NT2/D1 (cell line): ENCODE data around the gene RBM28.

Experiments
- DNase-seq: peaks from one replicate; pipeline ENCODE4 v3.0.0-alpha.2; 2011; ENCODE audit warnings: low read depth, low spot score
- H3K27me3 ChIP-seq: 2 replicates; pipeline ENCODE4 v1.6.0; 2011; ENCODE audit warnings: mild to moderate bottlenecking; ENCODE audit not compliant: insufficient read length, insufficient read depth
- H3K36me3 ChIP-seq: 2 replicates; pipeline ENCODE4 v1.6.1; 2011; ENCODE audit warnings: mild to moderate bottlenecking, low read length, mixed read lengths; ENCODE audit not compliant: insufficient read depth, insufficient read length
- H3K4me1 ChIP-seq: 2 replicates; pipeline ENCODE4 v1.5.1; 2011; ENCODE audit not compliant: insufficient read depth, insufficient read length
- H3K4me3 ChIP-seq: 2 replicates; pipeline ENCODE4 v1.5.1; 2011; ENCODE audit warnings: low read depth; ENCODE audit not compliant: insufficient read length
- H3K9ac ChIP-seq: 2 replicates; pipeline ENCODE4 v1.6.0; 2011; ENCODE audit warnings: low read depth; ENCODE audit not compliant: insufficient read length
- H3K9me3 ChIP-seq: 2 replicates; pipeline ENCODE4 v1.5.1; 2011; ENCODE audit warnings: mild to moderate bottlenecking, low read length; ENCODE audit not compliant: insufficient read depth
- SUZ12 ChIP-seq: IDR thresholded peaks from 2 replicates; pipeline ENCODE4 v1.6.1; 2011; ENCODE audit not compliant: insufficient read length, insufficient read depth; ENCODE audit errors: extremely low read depth
- YY1 ChIP-seq: IDR thresholded peaks from 2 replicates; pipeline ENCODE4 v1.6.1; 2011; ENCODE audit not compliant: insufficient read length, insufficient read depth
- ZNF274 ChIP-seq: IDR thresholded peaks from 2 replicates; pipeline ENCODE4 v1.6.1; 2011; ENCODE audit warnings: mild to moderate bottlenecking, low read depth, low read length

The RBM28 gene

GRCh38 chr7:128379900-128380479 lies 36.3 kb upstream of the RBM28 start:
- no peak for DNase-seq
- Histone ChIP-seq H3K4me1 (peaks cover 13% of the 10 kb centered on the region), H3K9me3 (no peaks in the 10 kb centered on the region), H3K9ac (no peak overlapping the region), H3K27me3 (no peaks in the 10 kb centered on the region), H3K36me3 (no peaks in the 10 kb centered on the region), H3K4me3 (no peak overlapping the region)
- TF ChIP-seq SUZ12 (no peak), ZNF274 (no peak), YY1 (no peak)

- H3K9ac ChIP-seq = no peak overlapping the region
- no peak for TF ChIP-seq SUZ12
- no peak for TF ChIP-seq ZNF274
- TF ChIP-seq YY1 = no peak
These were observed 34.9 kb upstream of the RBM28 start for GRCh38 chr7:128378637-128379036.

GRCh38 chr7:128376077-128376476 lies 32.4 kb upstream of the RBM28 start:
- DNase-seq = no peak
- TF ChIP-seq YY1 (no peak), SUZ12 (no peak), ZNF274 (no peak)
- Histone ChIP-seq H3K36me3 (no peaks in the 10 kb centered on the region), H3K27me3 (no peaks in the 10 kb centered on the region), H3K4me1 (peaks cover 5% of the 10 kb centered on the region), H3K4me3 (no peak overlapping the region), H3K9me3 (no peaks in the 10 kb centered on the region), H3K9ac (no peak overlapping the region)

More at GRCh38 chr7:128378637-128379036, 34.9 kb upstream of the RBM28 start:
- no peak overlapping the region for H3K4me3 ChIP-seq
- H3K4me1 ChIP-seq = peaks cover 10% of the 10 kb centered on the region
- no peaks in the 10 kb centered on the region for H3K27me3 ChIP-seq
- H3K36me3 ChIP-seq = no peaks in the 10 kb centered on the region
- H3K9me3 ChIP-seq = no peaks in the 10 kb centered on the region
- no peak for DNase-seq

GRCh38 chr7:128374041-128374440 lies 30.3 kb upstream of the RBM28 start:
- DNase-seq = no peak
- Histone ChIP-seq H3K4me3 (no peak overlapping the region), H3K27me3 (no peaks in the 10 kb centered on the region), H3K4me1 (no peaks in the 10 kb centered on the region), H3K9ac (no peak overlapping the region), H3K36me3 (no peaks in the 10 kb centered on the region), H3K9me3 (no peaks in the 10 kb centered on the region)
- TF ChIP-seq SUZ12 (no peak), YY1 (no peak), ZNF274 (no peak)

- TF ChIP-seq ZNF274 (no peak), SUZ12 (no peak), YY1 (no peak)
- Histone ChIP-seq H3K4me3 (no peak overlapping the region), H3K9ac (no peak overlapping the region), H3K36me3 (no peaks in the 10 kb centered on the region), H3K4me1 (no peaks in the 10 kb centered on the region), H3K27me3 (no peaks in the 10 kb centered on the region), H3K9me3 (no peaks in the 10 kb centered on the region)
- no peak for DNase-seq
These were observed 29.9 kb upstream of the RBM28 start for GRCh38 chr7:128373606-128374005.

GRCh38 chr7:128370491-128370890 lies 26.8 kb upstream of the RBM28 start:
- no peak for TF ChIP-seq YY1
- no peak for TF ChIP-seq SUZ12
- TF ChIP-seq ZNF274 = no peak
- Histone ChIP-seq H3K9ac (no peak overlapping the region), H3K9me3 (no peaks in the 10 kb centered on the region), H3K4me3 (no peak overlapping the region), H3K27me3 (peaks cover 7% of the 10 kb centered on the region), H3K4me1 (no peaks in the 10 kb centered on the region), H3K36me3 (no peaks in the 10 kb centered on the region)
- no peak for DNase-seq

- Histone ChIP-seq H3K4me3 (no peak overlapping the region), H3K9ac (no peak overlapping the region), H3K27me3 (peaks cover 36% of the 10 kb centered on the region), H3K9me3 (no peaks in the 10 kb centered on the region), H3K36me3 (no peaks in the 10 kb centered on the region), H3K4me1 (no peaks in the 10 kb centered on the region)
- no peak for DNase-seq
- TF ChIP-seq ZNF274 (no peak), SUZ12 (no peak)
These were observed 23.3 kb upstream of the RBM28 start for GRCh38 chr7:128366986-128367385.

- DNase-seq = no peak
- Histone ChIP-seq H3K4me3 (no peak overlapping the region), H3K36me3 (no peaks in the 10 kb centered on the region), H3K9ac (no peak overlapping the region), H3K4me1 (no peaks in the 10 kb centered on the region), H3K9me3 (no peaks in the 10 kb centered on the region), H3K27me3 (peaks cover 42% of the 10 kb centered on the region)
- TF ChIP-seq SUZ12 = no peak
- no peak for TF ChIP-seq ZNF274
- TF ChIP-seq YY1 = no peak
These were observed 22.6 kb upstream of the RBM28 start for GRCh38 chr7:128366300-128366699.
